SK-N-MC (cell line): Measurements from ENCODE around the gene RHBDD3.

Experiments
- EZH2 ChIP-seq: fragments of 200-600 bp; sonication (generic); IDR thresholded peaks from one replicate; pipeline ENCODE4 v1.6.1; 2017; ENCODE audit warnings: antibody characterized with exemption
- POLR2AphosphoS5 ChIP-seq: IDR thresholded peaks from 2 replicates; pipeline ENCODE4 v1.6.1; 2012; ENCODE audit warnings: mild to moderate bottlenecking, low read depth, low read length, borderline replicate concordance

DNA sequence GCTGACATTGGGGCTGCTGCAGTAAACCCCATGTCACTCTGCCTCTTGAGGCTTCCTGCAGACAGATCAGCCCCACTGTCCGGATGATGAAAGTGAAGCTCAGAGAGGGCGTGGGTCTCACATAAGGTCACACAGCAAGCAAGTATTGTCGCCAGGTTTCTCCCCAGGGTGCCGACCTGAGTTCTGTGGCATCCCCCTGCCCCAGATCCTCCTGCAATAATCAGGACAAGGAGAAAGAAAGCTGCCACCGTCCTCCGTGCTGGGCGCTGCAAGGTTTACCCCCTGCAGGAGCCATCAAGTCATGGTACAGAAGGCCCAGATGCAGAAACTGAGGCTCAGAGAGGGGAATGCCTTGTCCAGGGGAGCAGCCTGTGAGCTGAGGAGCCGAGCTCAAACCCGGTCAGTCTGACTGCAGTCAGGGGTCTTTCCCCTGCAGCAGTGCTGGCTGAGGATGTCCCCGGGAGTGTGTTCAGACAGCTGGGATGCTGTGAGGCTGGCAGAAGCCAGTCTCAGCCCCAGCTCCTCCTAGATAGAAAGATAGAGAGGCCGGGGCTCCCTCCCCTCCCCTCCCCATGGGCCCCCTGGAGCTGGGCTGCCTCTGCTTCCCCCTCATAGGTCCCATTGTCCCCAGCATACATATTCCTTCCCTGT, 48.9 kb downstream of the RHBDD3 start:
- TF ChIP-seq POLR2AphosphoS5 (no peak), EZH2 (no peak)
